ENCODE measurements around the gene CATSPERB.

The CATSPERB gene

GRCh38 chr14:91636604-91637003, 95.3 kb downstream of the CATSPERB start:
- H3K4me3 ChIP-seq (ENCODE audit: low read depth, low read length): no peak overlapping the region
- TF ChIP-seq, protein P1, sequence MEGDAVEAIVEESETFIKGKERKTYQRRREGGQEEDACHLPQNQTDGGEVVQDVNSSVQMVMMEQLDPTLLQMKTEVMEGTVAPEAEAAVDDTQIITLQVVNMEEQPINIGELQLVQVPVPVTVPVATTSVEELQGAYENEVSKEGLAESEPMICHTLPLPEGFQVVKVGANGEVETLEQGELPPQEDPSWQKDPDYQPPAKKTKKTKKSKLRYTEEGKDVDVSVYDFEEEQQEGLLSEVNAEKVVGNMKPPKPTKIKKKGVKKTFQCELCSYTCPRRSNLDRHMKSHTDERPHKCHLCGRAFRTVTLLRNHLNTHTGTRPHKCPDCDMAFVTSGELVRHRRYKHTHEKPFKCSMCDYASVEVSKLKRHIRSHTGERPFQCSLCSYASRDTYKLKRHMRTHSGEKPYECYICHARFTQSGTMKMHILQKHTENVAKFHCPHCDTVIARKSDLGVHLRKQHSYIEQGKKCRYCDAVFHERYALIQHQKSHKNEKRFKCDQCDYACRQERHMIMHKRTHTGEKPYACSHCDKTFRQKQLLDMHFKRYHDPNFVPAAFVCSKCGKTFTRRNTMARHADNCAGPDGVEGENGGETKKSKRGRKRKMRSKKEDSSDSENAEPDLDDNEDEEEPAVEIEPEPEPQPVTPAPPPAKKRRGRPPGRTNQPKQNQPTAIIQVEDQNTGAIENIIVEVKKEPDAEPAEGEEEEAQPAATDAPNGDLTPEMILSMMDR (IDR thresholded peaks at IDR 0.05; ENCODE audit: low read depth, low read length): no peak

- H3K4me3 ChIP-seq (ENCODE audit: low read depth, low read length): no peak overlapping the region
- TF ChIP-seq, protein P1 (IDR thresholded peaks at IDR 0.05; ENCODE audit: low read depth, low read length): no peak
Measured at GRCh38 chr14:91624757-91625156, 107.1 kb downstream of the CATSPERB start.

GRCh38 chr14:91614187-91614586, 117.7 kb downstream of the CATSPERB start:
- TF ChIP-seq, protein P1 (IDR thresholded peaks at IDR 0.05; ENCODE audit: low read depth, low read length): no peak

DNA sequence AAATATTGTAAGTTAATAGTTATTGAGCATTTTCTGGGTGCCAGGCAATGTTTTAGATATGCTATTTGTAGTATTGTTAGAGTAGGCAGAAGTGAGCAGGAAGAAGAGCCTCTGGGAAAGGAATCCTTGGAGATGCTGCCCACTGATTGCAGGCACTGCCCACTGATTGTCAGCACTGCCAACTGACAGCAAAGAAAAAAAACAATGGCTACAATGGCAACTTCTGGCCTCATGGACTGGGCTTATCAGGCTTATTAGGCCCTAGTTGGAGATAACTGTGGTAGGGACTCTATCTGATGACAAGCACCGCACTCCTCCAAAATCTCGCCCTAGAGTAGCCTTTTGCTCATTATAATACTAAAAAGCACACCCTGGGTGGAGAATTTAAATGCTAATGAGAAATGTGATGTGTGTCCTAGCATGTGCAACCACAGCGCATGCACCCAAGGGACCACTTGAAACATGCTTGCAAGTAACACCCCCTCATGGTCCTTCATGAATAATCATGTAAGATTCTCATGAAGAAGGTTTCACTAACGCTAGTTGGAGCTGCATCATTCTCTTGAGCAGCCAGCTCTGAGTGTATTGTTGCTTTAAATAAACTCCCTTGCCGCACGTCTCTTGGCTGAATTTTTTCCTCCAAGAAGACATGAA, 118.3 kb downstream of the CATSPERB start:
- no peak overlapping the region for H3K4me3 ChIP-seq (ENCODE audit: low read depth, low read length)
- TF ChIP-seq, protein P1 (IDR thresholded peaks at IDR 0.05; ENCODE audit: low read depth, low read length): no peak

More at GRCh38 chr14:91614187-91614586, 117.7 kb downstream of the CATSPERB start:
- H3K4me3 ChIP-seq (ENCODE audit: low read depth, low read length): no peak overlapping the region

DNA sequence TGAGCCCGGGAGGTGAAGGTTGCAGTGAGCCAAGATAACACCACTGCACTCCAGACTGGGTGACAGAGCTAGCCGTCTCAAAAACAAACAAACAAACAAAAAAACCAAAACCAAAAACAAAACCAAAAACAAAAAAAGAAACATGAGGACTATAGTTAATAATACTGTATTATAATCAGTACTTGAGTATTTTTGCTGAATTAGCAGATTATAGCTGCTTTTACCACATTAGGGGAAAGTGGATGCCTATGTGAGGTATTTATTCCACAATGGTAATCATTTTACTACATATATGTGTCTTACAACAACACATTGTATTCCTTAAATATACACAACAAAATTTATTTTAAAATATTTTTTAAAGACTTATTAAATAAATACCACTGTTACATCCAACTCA, 120.4 kb downstream of the CATSPERB start:
- no peak overlapping the region for H3K4me3 ChIP-seq (ENCODE audit: low read depth, low read length)
- TF ChIP-seq, protein P1 (IDR thresholded peaks at IDR 0.05; ENCODE audit: low read depth, low read length): no peak

GRCh38 chr14:91609161-91609560, 122.7 kb downstream of the CATSPERB start:
- TF ChIP-seq, protein P1 (IDR thresholded peaks at IDR 0.05; ENCODE audit: low read depth, low read length): no peak
- no peak overlapping the region for H3K4me3 ChIP-seq (ENCODE audit: low read depth, low read length)

GRCh38 chr14:91607322-91608047, 124.4 kb downstream of the CATSPERB start:
- TF ChIP-seq, protein P1 (IDR thresholded peaks at IDR 0.05; ENCODE audit: low read depth, low read length): no peak
- no peak overlapping the region for H3K4me3 ChIP-seq (ENCODE audit: low read depth, low read length)

All from WI38 (cell line).